Left ventricle myocardium inferior (tissue), 1 donor: ENCODE measurements around the gene SHC1. TPM values are rescaled to one million over a fixed set of nuclear protein-coding genes. Genes with fewer than 3 reads are reported as not detected.
A peak's percentile ranks its signal among the peaks of the same experiment; 100 is the strongest.

Experiments
- DNase-seq: peaks from one replicate; pipeline ENCODE4 v3.0.0-alpha.2; 2020
- H3K27ac ChIP-seq: fragments of 200-600 bp; replicated peaks from 2 replicates; pipeline ENCODE4 v1.8.0; 2021
- H3K27me3 ChIP-seq: fragments of 200-600 bp; 2 replicates; pipeline ENCODE4 v1.8.0; 2021; ENCODE audit warnings: low read depth
- H3K36me3 ChIP-seq: fragments of 200-600 bp; 2 replicates; pipeline ENCODE4 v1.8.0; 2021
- H3K4me1 ChIP-seq: fragments of 200-600 bp; 2 replicates; pipeline ENCODE4 v1.8.0; 2021
- H3K4me3 ChIP-seq: fragments of 200-600 bp; 2 replicates; pipeline ENCODE4 v1.8.0; 2021; ENCODE audit warnings: mild to moderate bottlenecking, moderate library complexity
- H3K9me3 ChIP-seq: fragments of 200-600 bp; replicated peaks from 2 replicates; pipeline ENCODE4 v1.8.0; 2021
- intact Hi-C: fragments of 100-400 bp; cut with micrococcal nuclease; formaldehyde crosslinking; loops from one replicate; pipeline ENCODE4 v1.11.0; 2022
- total RNA-seq: library from RNA; stranded (reverse); fragmentation: NEBNext Ultra II Directional; extraction: Animal tissue kit (Norgen Biotek cat#: 25700); gene quantifications from one replicate; pipeline ENCODE4 v1.2.1, GENCODE V29; 2021
- TF ChIP-seq, protein P1 (sequence below): fragments of 200-600 bp; IDR thresholded peaks from 2 replicates; pipeline ENCODE4 v1.8.0; 2021; ENCODE audit warnings: antibody characterized with exemption, mild to moderate bottlenecking, borderline replicate concordance
- donor health status: DM: no; HTN: yes; CAD: no; lungs with severe emphysema.

SHC1 gene
- total RNA-seq, 1 donor from 2014 or later: 43.0 TPM

DNA sequence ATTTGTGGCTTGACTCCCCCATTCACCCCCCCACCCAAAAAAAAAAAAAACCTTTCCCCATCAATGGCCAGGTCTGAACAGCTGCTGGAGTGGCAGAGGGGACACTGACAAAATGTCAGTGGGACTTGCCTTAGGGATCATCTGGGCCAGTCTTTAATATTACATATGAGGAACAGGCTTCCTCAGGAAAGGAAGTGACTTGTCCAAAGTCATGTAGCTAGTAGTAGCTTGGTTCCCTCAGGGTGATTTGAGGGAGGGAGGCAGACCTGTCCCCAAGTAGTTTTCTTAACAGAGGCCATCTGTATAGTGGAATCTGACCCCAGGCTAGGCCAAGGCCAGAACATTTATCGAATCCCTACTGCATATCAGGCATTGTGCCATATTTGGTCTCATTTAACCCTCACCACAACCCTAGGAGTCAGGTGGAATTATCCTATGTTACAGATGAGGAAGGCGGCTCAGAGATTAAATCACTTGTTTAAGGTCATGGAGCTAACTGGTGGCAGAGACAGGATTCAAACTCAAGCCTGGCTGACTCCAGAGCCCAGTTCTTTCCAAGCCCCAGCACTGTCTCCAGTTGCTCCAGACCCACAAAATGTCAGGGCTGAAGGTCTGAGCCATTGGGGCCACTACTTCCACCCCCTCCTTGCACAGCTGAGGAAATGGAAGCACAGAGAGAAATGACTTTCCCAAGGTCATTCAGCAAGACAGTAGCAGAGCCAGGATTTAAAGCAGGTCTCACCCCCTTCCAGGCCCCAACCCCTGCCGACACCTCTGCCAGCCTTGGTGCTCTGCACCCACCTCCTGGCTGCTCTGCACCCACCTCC lies 42.4 kb upstream of the SHC1 start:
- no peaks in the 10 kb centered on the region for H3K27me3 ChIP-seq
- H3K9me3 ChIP-seq: no peaks in the 10 kb centered on the region
- TF ChIP-seq, protein P1, sequence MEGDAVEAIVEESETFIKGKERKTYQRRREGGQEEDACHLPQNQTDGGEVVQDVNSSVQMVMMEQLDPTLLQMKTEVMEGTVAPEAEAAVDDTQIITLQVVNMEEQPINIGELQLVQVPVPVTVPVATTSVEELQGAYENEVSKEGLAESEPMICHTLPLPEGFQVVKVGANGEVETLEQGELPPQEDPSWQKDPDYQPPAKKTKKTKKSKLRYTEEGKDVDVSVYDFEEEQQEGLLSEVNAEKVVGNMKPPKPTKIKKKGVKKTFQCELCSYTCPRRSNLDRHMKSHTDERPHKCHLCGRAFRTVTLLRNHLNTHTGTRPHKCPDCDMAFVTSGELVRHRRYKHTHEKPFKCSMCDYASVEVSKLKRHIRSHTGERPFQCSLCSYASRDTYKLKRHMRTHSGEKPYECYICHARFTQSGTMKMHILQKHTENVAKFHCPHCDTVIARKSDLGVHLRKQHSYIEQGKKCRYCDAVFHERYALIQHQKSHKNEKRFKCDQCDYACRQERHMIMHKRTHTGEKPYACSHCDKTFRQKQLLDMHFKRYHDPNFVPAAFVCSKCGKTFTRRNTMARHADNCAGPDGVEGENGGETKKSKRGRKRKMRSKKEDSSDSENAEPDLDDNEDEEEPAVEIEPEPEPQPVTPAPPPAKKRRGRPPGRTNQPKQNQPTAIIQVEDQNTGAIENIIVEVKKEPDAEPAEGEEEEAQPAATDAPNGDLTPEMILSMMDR: no peak
- intact Hi-C loops: no loop called here
- H3K27ac ChIP-seq: peak overlapping the region; percentile 95
- H3K36me3 ChIP-seq: peaks cover 30% of the 10 kb centered on the region
- H3K4me3 ChIP-seq: peak overlapping the region; percentile 14
- peaks cover 74% of the 10 kb centered on the region for H3K4me1 ChIP-seq
- no peak for DNase-seq

DNA sequence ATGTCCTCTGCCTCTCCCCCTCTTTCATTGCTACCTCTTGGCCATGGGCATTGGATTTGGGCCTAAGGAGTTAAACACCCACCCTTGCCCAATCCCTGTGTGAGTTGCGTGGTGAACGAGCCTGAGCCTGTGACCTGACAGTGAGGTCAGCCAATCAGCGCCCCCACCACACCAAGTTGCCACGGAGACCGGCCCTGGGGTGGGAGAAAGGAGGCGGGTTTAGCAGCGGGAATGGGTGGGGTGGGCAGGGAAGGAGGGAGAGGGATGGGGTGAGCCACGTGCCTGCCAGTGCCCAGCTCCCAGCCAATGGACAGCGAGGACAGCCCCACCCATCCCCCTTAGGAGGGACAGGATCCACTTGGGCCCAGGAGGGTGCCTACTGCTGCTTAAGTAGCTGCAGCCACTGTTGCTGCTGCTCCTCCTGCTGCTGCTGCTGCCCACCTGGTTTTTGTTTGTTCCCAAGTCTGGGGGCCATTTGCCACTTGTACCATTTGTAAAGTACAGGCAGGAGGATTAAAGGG lies 41.5 kb upstream of the SHC1 start:
- Histone ChIP-seq H3K27me3 (no peaks in the 10 kb centered on the region), H3K36me3 (peaks cover 30% of the 10 kb centered on the region), H3K27ac (peak overlapping the region; percentile 95), H3K4me3 (peak overlapping the region; percentile 14), H3K9me3 (no peaks in the 10 kb centered on the region), H3K4me1 (peaks cover 74% of the 10 kb centered on the region)
- intact Hi-C loops: no loop called here
- peak; percentile 69 for DNase-seq
- TF ChIP-seq, protein P1: no peak

DNA sequence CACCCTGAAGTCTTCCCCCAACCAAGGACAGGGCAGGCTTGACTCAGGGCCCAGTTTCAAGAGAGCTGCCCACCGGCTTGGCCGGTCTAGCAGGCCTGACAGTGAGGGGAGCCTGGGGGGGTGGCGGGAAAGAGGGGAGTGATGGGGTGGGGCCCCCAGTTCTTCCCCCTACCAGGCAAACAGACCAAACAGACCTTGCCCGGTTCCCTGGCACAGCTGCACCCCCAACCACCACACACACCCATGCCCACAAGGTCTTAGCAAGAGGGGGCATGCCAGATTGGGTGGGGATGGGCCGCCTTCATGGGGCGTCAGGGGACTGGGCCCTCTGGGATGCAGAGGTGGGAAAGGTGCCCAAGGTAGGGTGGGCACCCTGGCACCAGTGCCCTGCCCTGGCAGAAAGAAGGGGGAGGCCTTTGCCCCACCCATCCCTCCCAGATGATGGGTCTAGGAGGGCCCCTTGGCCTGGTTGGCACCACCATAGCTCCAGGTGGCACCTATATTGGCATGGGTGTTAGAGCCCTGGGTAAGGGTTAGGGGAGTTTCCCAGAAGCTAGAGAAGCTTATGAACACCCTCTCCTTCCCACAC lies 41.0 kb upstream of the SHC1 start:
- Histone ChIP-seq H3K9me3 (no peaks in the 10 kb centered on the region), H3K27ac (peak overlapping the region; percentile 95), H3K4me1 (peaks cover 74% of the 10 kb centered on the region), H3K27me3 (no peaks in the 10 kb centered on the region), H3K4me3 (no peak overlapping the region), H3K36me3 (peaks cover 27% of the 10 kb centered on the region)
- no peak for DNase-seq
- intact Hi-C loops: no loop called here
- TF ChIP-seq, protein P1: no peak

DNA sequence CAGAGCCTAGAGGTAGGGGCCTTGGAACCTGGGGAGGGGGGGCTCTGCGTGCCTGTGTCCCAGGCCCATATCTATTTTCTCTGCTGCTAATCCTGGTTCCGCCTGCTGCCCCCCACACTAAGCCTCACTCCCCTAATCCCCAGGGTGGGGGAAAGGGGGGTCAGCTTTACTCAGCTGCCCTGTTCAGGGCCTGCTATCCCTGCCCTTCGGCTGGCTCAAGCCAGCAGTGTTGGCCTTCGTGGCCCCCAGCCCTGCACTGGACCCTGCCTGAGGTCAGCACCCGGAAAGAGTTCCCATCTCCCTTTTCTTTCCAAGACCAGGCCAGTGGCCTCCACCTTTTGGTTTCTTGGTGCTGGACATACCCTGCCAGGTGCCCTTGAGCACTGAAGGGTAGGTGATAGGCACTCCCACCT lies 40.5 kb upstream of the SHC1 start:
- Histone ChIP-seq H3K27me3 (no peaks in the 10 kb centered on the region), H3K27ac (peak overlapping the region; percentile 95), H3K36me3 (peaks cover 21% of the 10 kb centered on the region), H3K9me3 (no peaks in the 10 kb centered on the region), H3K4me3 (no peak overlapping the region), H3K4me1 (peaks cover 79% of the 10 kb centered on the region)
- no peak for DNase-seq
- TF ChIP-seq, protein P1: no peak
- intact Hi-C loops: no loop called here

DNA sequence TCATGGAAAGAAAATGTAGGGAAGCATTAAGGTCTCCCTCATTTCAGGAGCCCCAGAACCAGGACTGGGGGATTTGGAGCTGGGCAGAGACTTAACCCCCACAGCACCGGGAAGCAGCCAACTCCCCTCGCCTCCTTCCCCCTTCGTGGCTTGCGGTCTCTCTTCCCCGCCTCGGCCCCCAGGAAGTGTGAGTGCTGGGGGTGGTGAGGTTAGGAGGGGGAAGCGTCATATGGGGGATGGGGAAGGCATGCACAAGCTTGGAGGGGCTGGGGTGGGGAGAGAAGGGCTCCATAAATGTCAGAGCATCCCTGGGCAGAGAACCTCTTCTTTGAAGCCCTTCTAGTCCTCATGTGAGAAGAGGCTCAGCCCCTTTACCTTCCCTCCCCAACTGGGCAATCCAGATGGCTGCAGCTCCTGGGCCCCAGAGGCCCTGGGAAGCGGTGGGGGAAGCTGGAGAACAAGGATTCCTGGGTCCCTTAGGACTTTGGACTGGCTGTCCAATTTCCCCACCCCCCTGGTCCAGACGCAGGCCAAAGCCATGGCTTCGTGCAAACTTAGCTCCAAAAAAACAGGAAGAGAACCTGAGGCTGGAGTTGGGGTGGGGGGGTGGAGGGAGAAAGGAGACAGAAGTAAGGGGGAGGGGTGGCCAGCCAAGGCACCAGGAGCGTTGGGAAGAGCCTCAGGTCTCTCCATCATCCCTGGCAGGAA lies 39.8 kb upstream of the SHC1 start:
- TF ChIP-seq, protein P1: no peak
- Histone ChIP-seq H3K9me3 (no peaks in the 10 kb centered on the region), H3K36me3 (peaks cover 15% of the 10 kb centered on the region), H3K4me3 (peak overlapping the region; percentile 45), H3K27ac (peak overlapping the region; percentile 95), H3K4me1 (peaks cover 85% of the 10 kb centered on the region), H3K27me3 (no peaks in the 10 kb centered on the region)
- intact Hi-C loops: no loop called here
- no peak for DNase-seq
